IMR-90 (cell line): ENCODE data around the gene UBR4. TPM values are rescaled to one million over a fixed set of nuclear protein-coding genes. Genes with fewer than 3 reads are reported as not detected.

Experiments used
- ATAC-seq: fragments of 200-7000 bp; cut with Tn5 transposase; 2 replicates; pipeline ENCODE4 v1.9.1; 2020; ENCODE audit warnings: low read depth, mild to moderate bottlenecking, moderate library complexity
- BruUV-seq: library from RNA; stranded (reverse); fragments of 400-500 nt; replicated peaks from 2 replicates; lab custom pipeline; 2021; lab: Mats Ljungman, UMichigan
- CTCF ChIA-PET: fragments of 300-600 bp; formaldehyde crosslinking; extraction: SDS; loops from one replicate; lab custom pipeline; 2021; ENCODE audit warnings: antibody characterized with exemption; lab: Yijun Ruan, JAX
- POLR2A ChIA-PET: fragments of 300-600 bp; sonication (Branson Sonifier 250); formaldehyde crosslinking; loops from one replicate; lab custom pipeline; 2022; ENCODE audit warnings: antibody characterized with exemption; ENCODE audit not compliant: unreplicated experiment; lab: Charles Lee
- DNase-seq: peaks from one replicate; pipeline ENCODE4 v3.0.0; 2013
- H2AFZ ChIP-seq: replicated peaks from 2 replicates; pipeline ENCODE3; 2013; ENCODE audit warnings: low read length, mild to moderate bottlenecking; ENCODE audit not compliant: poor library complexity
- H2AK5ac ChIP-seq: 2 replicates; pipeline ENCODE4 v1.6.1; 2013; ENCODE audit warnings: low read depth, low read length, inconsistent platforms
- H2AK9ac ChIP-seq: replicated peaks from 2 replicates; pipeline ENCODE3; 2013; ENCODE audit warnings: mild to moderate bottlenecking, low read depth, low read length, moderate library complexity; ENCODE audit not compliant: poor library complexity
- H2BK120ac ChIP-seq: 2 replicates; pipeline ENCODE4 v1.6.1; 2013; ENCODE audit warnings: low read depth, low read length, inconsistent platforms
- H2BK15ac ChIP-seq: 3 replicates; pipeline ENCODE4 v1.6.1; 2013; ENCODE audit warnings: low read depth, low read length, inconsistent platforms
- H2BK20ac ChIP-seq: 2 replicates; pipeline ENCODE4 v1.6.1; 2013; ENCODE audit warnings: low read depth, mild to moderate bottlenecking, inconsistent platforms, low read length, moderate library complexity
- H2BK5ac ChIP-seq: 2 replicates; pipeline ENCODE4 v1.6.1; 2013; ENCODE audit warnings: mild to moderate bottlenecking, low read depth, low read length, inconsistent platforms; ENCODE audit not compliant: poor library complexity, severe bottlenecking
- H3K14ac ChIP-seq: replicated peaks from 2 replicates; pipeline ENCODE4 v1.6.1; 2013; ENCODE audit warnings: low read depth, low read length, inconsistent platforms
- H3K18ac ChIP-seq: 2 replicates; pipeline ENCODE4 v1.6.1; 2013; ENCODE audit warnings: low read depth, low read length, control low read depth
- H3K23ac ChIP-seq: 2 replicates; pipeline ENCODE4 v1.6.1; 2013; ENCODE audit warnings: low read depth, low read length, inconsistent platforms
- H3K27ac ChIP-seq: 2 replicates; pipeline ENCODE4 v1.5.1; 2013; ENCODE audit warnings: mild to moderate bottlenecking, control low read depth, low read length; ENCODE audit not compliant: insufficient read depth
- H3K27me3 ChIP-seq: 2 replicates; pipeline ENCODE4 v1.6.1; 2013; ENCODE audit warnings: low read length; ENCODE audit not compliant: control insufficient read depth, insufficient read depth
- H3K36me3 ChIP-seq: 2 replicates; pipeline ENCODE4 v1.6.1; 2013; ENCODE audit warnings: low read length, mixed read lengths; ENCODE audit not compliant: control insufficient read depth, insufficient read depth
- H3K4ac ChIP-seq: 2 replicates; pipeline ENCODE4 v1.6.1; 2013; ENCODE audit warnings: low read depth, low read length, inconsistent platforms
- H3K4me1 ChIP-seq: 2 replicates; pipeline ENCODE4 v1.6.1; 2013; ENCODE audit warnings: low read length, mixed read lengths; ENCODE audit not compliant: control insufficient read depth, insufficient read depth
- H3K4me2 ChIP-seq: 2 replicates; pipeline ENCODE4 v1.6.1; 2013; ENCODE audit warnings: low read depth, mild to moderate bottlenecking, control low read depth, low read length, moderate library complexity
- H3K4me3 ChIP-seq: 2 replicates; pipeline ENCODE4 v1.5.1; 2013; ENCODE audit warnings: low read depth, mild to moderate bottlenecking, control low read depth, low read length, moderate library complexity; ENCODE audit not compliant: insufficient read depth
- H3K56ac ChIP-seq: 2 replicates; pipeline ENCODE4 v1.6.1; 2013; ENCODE audit warnings: low read length, inconsistent platforms; ENCODE audit not compliant: insufficient read depth; ENCODE audit errors: extremely low read depth
- H3K79me1 ChIP-seq, 2 experiments: 2 replicates each; pipeline ENCODE4 v1.6.1; 2013; ENCODE audit warnings: low read length in 2 of 2, inconsistent platforms in 1 of 2, low read depth in 1 of 2
- H3K9ac ChIP-seq: 2 replicates; pipeline ENCODE4 v1.6.1; 2013; ENCODE audit warnings: low read depth, low read length, control low read depth
- H3K9me1 ChIP-seq: 2 replicates; pipeline ENCODE4 v1.6.1; 2013; ENCODE audit warnings: low read length, inconsistent platforms; ENCODE audit not compliant: insufficient read depth
- H3K9me3 ChIP-seq: 2 replicates; pipeline ENCODE4 v1.6.1; 2013; ENCODE audit warnings: low read length; ENCODE audit not compliant: control insufficient read depth, insufficient read depth
- H4K20me1 ChIP-seq: 2 replicates; pipeline ENCODE4 v1.6.1; 2013; ENCODE audit warnings: low read length, inconsistent platforms; ENCODE audit not compliant: insufficient read depth
- H4K5ac ChIP-seq: 2 replicates; pipeline ENCODE4 v1.6.1; 2013; ENCODE audit warnings: mild to moderate bottlenecking, low read depth, low read length, control low read depth
- H4K8ac ChIP-seq, 2 experiments: 2 replicates each; pipeline ENCODE4 v1.6.1; 2013; ENCODE audit warnings: low read depth in 2 of 2, low read length in 2 of 2, control low read depth in 1 of 2, inconsistent platforms in 1 of 2
- H4K91ac ChIP-seq: 2 replicates; pipeline ENCODE4 v1.6.1; 2013; ENCODE audit warnings: low read depth, low read length, inconsistent platforms; ENCODE audit not compliant: insufficient read depth
- USF2 ChIP-seq: fragments of 150-350 bp; IDR thresholded peaks from 2 replicates; pipeline ENCODE4 v1.6.1; 2017; ENCODE audit warnings: mild to moderate bottlenecking, antibody characterized with exemption, low read length, low read depth
- WGBS, 2 experiments: methylation state at CpG; one replicate each; pipeline versions ENCODE4 v1.1.5 to v1.1.7; 2013; ENCODE audit warnings: missing lambda C conversion rate in 2 of 2; ENCODE audit not compliant: insufficient read length in 1 of 2; ENCODE audit errors: extremely low coverage in 2 of 2; 5-methylcytosine and 5-hydroxymethylcytosine counted together
- dilution Hi-C: fragments of 300-500 bp; cut with HindIII; formaldehyde crosslinking; loops from one replicate; pipeline ENCODE4 v1.14.3; 2018; ENCODE audit warnings: low sequenced_read_pairs; ENCODE audit not compliant: unreplicated experiment
- in situ Hi-C: fragments of 300-500 bp; cut with MboI; formaldehyde crosslinking; loops from 3 replicates; pipeline ENCODE4 v1.14.3; 2019; ENCODE audit warnings: low sequenced_read_pairs, inconsistent platforms, mixed read lengths
- intact Hi-C: fragments of 100-400 bp; cut with micrococcal nuclease; formaldehyde crosslinking; loops from 2 replicates; pipeline ENCODE4 v1.10.0; 2022
- polyA plus RNA-seq, 3 experiments: library from polyadenylated mRNA; depleted of rRNA; stranded (reverse); fragments of >200 nt; gene quantifications; 2 replicates each; pipeline ENCODE4 v1.2.3, GENCODE V29; 2012; ENCODE audit warnings: low replicate concordance in 1 of 3
- total RNA-seq: library from RNA; depleted of rRNA; stranded (reverse); fragments of >200 nt; gene quantifications from 2 replicates; pipeline ENCODE4 v1.2.3, GENCODE V29; 2012

Gene UBR4
- total and polyA plus RNA-seq, 2 of the 4 experiments (the other 2 are of a cell fraction) = 87.8 to 121 TPM

- ATAC-seq (no peak), DNase-seq (no peak)
- no peak overlapping the region for H3K23ac ChIP-seq
- H3K9ac ChIP-seq = no peak overlapping the region
- H3K4me3 ChIP-seq = no peak overlapping the region
- no peak overlapping the region for H2AK9ac ChIP-seq
- H3K4me2 ChIP-seq = no peak overlapping the region
- no peak overlapping the region for H3K14ac ChIP-seq
- H3K4me1 ChIP-seq = peaks cover 2% of the 10 kb centered on the region; the same call in 1 of the 2 replicates
- dilution Hi-C loops = no loop called here
- no peaks in the 10 kb centered on the region for H3K27me3 ChIP-seq
- no peak overlapping the region for H2BK15ac ChIP-seq
- H3K56ac ChIP-seq = no peak overlapping the region
- intact Hi-C loops = no loop called here
- H4K20me1 ChIP-seq = peaks cover 9% of the 10 kb centered on the region; the same call in 1 of the 2 replicates
- H3K4ac ChIP-seq = no peak overlapping the region
- peaks cover 61% of the 10 kb centered on the region for H3K36me3 ChIP-seq
- H2AK5ac ChIP-seq = no peak overlapping the region
- peaks cover 4% of the 10 kb centered on the region; the same call in 1 of the 2 replicates for H3K9me1 ChIP-seq
- POLR2A ChIA-PET = no interaction called here
- H3K79me1 ChIP-seq = peaks cover 31 to 33% of the 10 kb centered on the region in 2 experiments
- no peak overlapping the region for H2BK5ac ChIP-seq
- no peak overlapping the region for H3K18ac ChIP-seq
- TF ChIP-seq USF2 = no peak
- no peaks in the 10 kb centered on the region for H3K9me3 ChIP-seq
- no peak overlapping the region for H2AFZ ChIP-seq
- in situ Hi-C loops = no loop called here
- BruUV-seq = no TSS peak
- CTCF ChIA-PET = no interaction called here
- H4K5ac ChIP-seq = no peak overlapping the region
- H3K27ac ChIP-seq = no peak overlapping the region
- H4K91ac ChIP-seq = no peak overlapping the region
- H2BK120ac ChIP-seq = no peak overlapping the region
- WGBS, 2 experiments = 100% methylated on average over 1 of the region's 11 CpGs; no CpG with 5 or more reads in 1 of the 2 experiments
- no peak overlapping the region for H2BK20ac ChIP-seq
- H4K8ac ChIP-seq = no peak overlapping the region
Observed at GRCh38 chr1:19222573-19222972, 12.5 kb upstream of the UBR4 start.
